H9 (cell line): ENCODE measurements around the gene ROBO1. TPM values are rescaled to one million over a fixed set of nuclear protein-coding genes. Genes with fewer than 3 reads are reported as not detected.

Source experiments
- DNase-seq: peaks from one replicate; pipeline ENCODE4 v3.0.0-alpha.2; 2017
- H2AFZ ChIP-seq: one replicate; pipeline ENCODE4 v1.6.1; 2013; ENCODE audit warnings: mild to moderate bottlenecking, low read length, control low read depth, moderate library complexity
- H2AK5ac ChIP-seq: 2 replicates; pipeline ENCODE4 v1.6.1; 2013; ENCODE audit warnings: low read length, control low read depth, mixed read lengths; ENCODE audit not compliant: insufficient read length
- H2BK120ac ChIP-seq: one replicate; pipeline ENCODE4 v1.6.1; 2013; ENCODE audit warnings: low read depth, mild to moderate bottlenecking, low read length, control low read depth, inconsistent platforms; ENCODE audit not compliant: poor library complexity, severe bottlenecking
- H2BK12ac ChIP-seq: 2 replicates; pipeline ENCODE4 v1.6.1; 2013; ENCODE audit warnings: low read length, control low read depth, mixed read lengths, low read depth; ENCODE audit not compliant: insufficient read length
- H2BK15ac ChIP-seq: 2 replicates; pipeline ENCODE4 v1.6.1; 2013; ENCODE audit warnings: low read depth, low read length, control low read depth
- H2BK20ac ChIP-seq: one replicate; pipeline ENCODE4 v1.6.1; 2013; ENCODE audit warnings: low read depth, mild to moderate bottlenecking, low read length, control low read depth, inconsistent platforms; ENCODE audit not compliant: poor library complexity, severe bottlenecking
- H2BK5ac ChIP-seq: 2 replicates; pipeline ENCODE4 v1.6.1; 2013; ENCODE audit warnings: low read length, control low read depth, mixed read lengths; ENCODE audit not compliant: insufficient read length
- H3K14ac ChIP-seq: 2 replicates; pipeline ENCODE4 v1.6.1; 2013; ENCODE audit warnings: low read length, control low read depth; ENCODE audit not compliant: insufficient read depth
- H3K18ac ChIP-seq: 2 replicates; pipeline ENCODE4 v1.6.1; 2013; ENCODE audit warnings: low read depth, mild to moderate bottlenecking, mixed read lengths, low read length, control low read depth; ENCODE audit not compliant: insufficient read length
- H3K23ac ChIP-seq: 2 replicates; pipeline ENCODE4 v1.6.1; 2013; ENCODE audit warnings: low read length, control low read depth, mixed read lengths, low read depth; ENCODE audit not compliant: insufficient read length
- H3K23me2 ChIP-seq: 2 replicates; pipeline ENCODE4 v1.6.1; 2013; ENCODE audit warnings: low read depth, mild to moderate bottlenecking, mixed read lengths, low read length, control low read depth; ENCODE audit not compliant: insufficient read length, poor library complexity, severe bottlenecking
- H3K27ac ChIP-seq: 2 replicates; pipeline ENCODE4 v1.5.1; 2013; ENCODE audit warnings: low read length, control low read depth, mixed read lengths, low read depth; ENCODE audit not compliant: insufficient read length
- H3K27me3 ChIP-seq: 2 replicates; pipeline ENCODE4 v1.6.1; 2013; ENCODE audit warnings: low read length, control low read depth, inconsistent platforms; ENCODE audit not compliant: insufficient read depth
- H3K4ac ChIP-seq: 2 replicates; pipeline ENCODE4 v1.6.1; 2013; ENCODE audit warnings: low read depth, mild to moderate bottlenecking, control low read depth, inconsistent platforms, low read length, moderate library complexity
- H3K4me1 ChIP-seq: 2 replicates; pipeline ENCODE4 v1.6.1; 2013; ENCODE audit warnings: low read length, control low read depth, inconsistent platforms; ENCODE audit not compliant: insufficient read depth
- H3K4me2 ChIP-seq: 2 replicates; pipeline ENCODE4 v1.6.1; 2013; ENCODE audit warnings: low read length, control low read depth, mixed read lengths; ENCODE audit not compliant: insufficient read length, insufficient read depth
- H3K56ac ChIP-seq: 2 replicates; pipeline ENCODE4 v1.6.1; 2013; ENCODE audit warnings: low read depth, mild to moderate bottlenecking, mixed read lengths, low read length, control low read depth; ENCODE audit not compliant: insufficient read length
- H3K79me1 ChIP-seq: 2 replicates; pipeline ENCODE4 v1.6.1; 2013; ENCODE audit warnings: low read depth, mild to moderate bottlenecking, moderate library complexity, low read length, control low read depth, inconsistent platforms; ENCODE audit not compliant: insufficient read depth, poor library complexity, severe bottlenecking
- H3K79me2 ChIP-seq: 2 replicates; pipeline ENCODE4 v1.6.1; 2013; ENCODE audit warnings: low read length, control low read depth, inconsistent platforms; ENCODE audit not compliant: insufficient read depth
- H3K9ac ChIP-seq: 2 replicates; pipeline ENCODE4 v1.6.1; 2013; ENCODE audit warnings: low read length, control low read depth, mixed read lengths; ENCODE audit not compliant: insufficient read length; ENCODE audit errors: extremely low read depth
- H3K9me3 ChIP-seq: one replicate; pipeline ENCODE4 v1.6.1; 2013; ENCODE audit warnings: low read depth, low read length, inconsistent platforms; ENCODE audit not compliant: control insufficient read depth
- H3T11ph ChIP-seq: one replicate; pipeline ENCODE4 v1.6.1; 2013; ENCODE audit warnings: mild to moderate bottlenecking, low read length, control low read depth, inconsistent platforms
- H4K20me1 ChIP-seq: one replicate; pipeline ENCODE4 v1.6.1; 2013; ENCODE audit not compliant: control insufficient read depth, insufficient read length, insufficient read depth
- H4K5ac ChIP-seq: 2 replicates; pipeline ENCODE4 v1.6.1; 2013; ENCODE audit warnings: low read depth, mild to moderate bottlenecking, mixed read lengths, low read length, control low read depth; ENCODE audit not compliant: insufficient read length
- H4K8ac ChIP-seq: replicated peaks from 2 replicates; pipeline ENCODE4 v1.6.1; 2013; ENCODE audit warnings: low read length, control low read depth, mixed read lengths, low read depth; ENCODE audit not compliant: insufficient read length
- H4K91ac ChIP-seq: 2 replicates; pipeline ENCODE4 v1.6.1; 2013; ENCODE audit warnings: low read depth, mild to moderate bottlenecking, moderate library complexity, mixed read lengths, low read length, control low read depth; ENCODE audit not compliant: insufficient read length
- H3K27ac Mint-ChIP-seq, 3 experiments: 2 replicates in 2 of 3; 3 replicates in 1 of 3; pipeline ENCODE4 v1.8.0; 2020 to 2021; ENCODE audit warnings: mixed read lengths in 3 of 3, mild to moderate bottlenecking in 1 of 3, moderate library complexity in 1 of 3
- H3K27me3 Mint-ChIP-seq: 2 replicates; pipeline ENCODE4 v1.8.0; 2021; ENCODE audit warnings: low read depth, mild to moderate bottlenecking, moderate library complexity, mixed read lengths
- H3K36me3 Mint-ChIP-seq, 3 experiments: 2 replicates in 2 of 3; 3 replicates in 1 of 3; pipeline ENCODE4 v1.8.0; 2020 to 2021; ENCODE audit warnings: low read depth in 3 of 3, mixed read lengths in 3 of 3; ENCODE audit not compliant: insufficient read depth in 1 of 3
- H3K4me1 Mint-ChIP-seq, 2 experiments: 2 replicates each; pipeline ENCODE4 v1.8.0; 2020; ENCODE audit warnings: mixed read lengths in 2 of 2
- H3K4me3 Mint-ChIP-seq, 2 experiments: 2 replicates in 1 of 2; 3 replicates in 1 of 2; pipeline ENCODE4 v1.8.0; 2020 to 2021; ENCODE audit warnings: mild to moderate bottlenecking in 2 of 2, mixed read lengths in 2 of 2, moderate library complexity in 1 of 2
- H3K9me3 Mint-ChIP-seq, 2 experiments: 2 replicates in 1 of 2; 3 replicates in 1 of 2; pipeline ENCODE4 v1.8.0; 2020; ENCODE audit warnings: mild to moderate bottlenecking in 2 of 2, mixed read lengths in 2 of 2, moderate library complexity in 1 of 2
- CTCF ChIP-seq: fragments of 200-600 bp; sonication (generic); conservative IDR thresholded peaks from 3 replicates; pipeline ENCODE4 v1.8.0; 2021; ENCODE audit warnings: antibody characterized with exemption, mild to moderate bottlenecking
- WGBS: extraction: QIAGEN DNeasy Blood & Tissue Kit; methylation state at CpG from one replicate; pipeline ENCODE4 v1.1.7; 2013; ENCODE audit warnings: missing lambda C conversion rate, low lambda C conversion rate, mixed read lengths; ENCODE audit not compliant: insufficient read length; ENCODE audit errors: extremely low coverage; 5-methylcytosine and 5-hydroxymethylcytosine counted together
- total RNA-seq: library from RNA; stranded (reverse); gene quantifications from 2 replicates; pipeline ENCODE4 v1.2.1, GENCODE V29; 2021

ROBO1 gene
- total RNA-seq, 1 experiment from 2014 or later = 62.7 TPM

GRCh38 chr3:79016587-79017376, 751.0 kb downstream of the ROBO1 start:
- H3K79me2 ChIP-seq = peaks cover 19% of the 10 kb centered on the region; the same call in 1 of the 2 replicates

More at GRCh38 chr3:79016587-79017376, 751.0 kb downstream of the ROBO1 start:
- no peak overlapping the region for H4K91ac ChIP-seq
- H3K14ac ChIP-seq = no peak overlapping the region
- H2BK120ac ChIP-seq = no peak overlapping the region
- no peak overlapping the region for H3K4me3 Mint-ChIP-seq
- H2BK5ac ChIP-seq = no peak overlapping the region
- no peaks in the 10 kb centered on the region for H3K9me3 ChIP-seq
- H3K4me1 ChIP-seq = peaks cover 8% of the 10 kb centered on the region; the same call in 1 of the 2 replicates
- no peak overlapping the region for H4K5ac ChIP-seq
- no CpG with 5 or more reads among the region's 8 CpGs for WGBS
- TF ChIP-seq CTCF = no peak
- H3K4me1 Mint-ChIP-seq = peaks cover 40 to 49% of the 10 kb centered on the region in 2 experiments
- no peaks in the 10 kb centered on the region; a peak in 1 of 7 replicates for H3K36me3 Mint-ChIP-seq
- H3K23me2 ChIP-seq = peaks cover 11% of the 10 kb centered on the region
- H2BK20ac ChIP-seq = no peak overlapping the region
- no peaks in the 10 kb centered on the region; a peak in 1 of 5 replicates for H3K9me3 Mint-ChIP-seq
- peak overlapping the region; percentile 96 for H3K9ac ChIP-seq
- H3K27me3 ChIP-seq = no peaks in the 10 kb centered on the region
- no peaks in the 10 kb centered on the region for H3K79me1 ChIP-seq
- H2BK12ac ChIP-seq = no peak overlapping the region
- H2AFZ ChIP-seq = no peak overlapping the region
- no peaks in the 10 kb centered on the region; the same call in 1 of the 2 replicates for H3K27me3 Mint-ChIP-seq
- peak overlapping the region; percentile 65 for H3K4me2 ChIP-seq
- no peak overlapping the region for H4K8ac ChIP-seq
- no peak overlapping the region for H3T11ph ChIP-seq
- H3K18ac ChIP-seq = no peak overlapping the region
- no peak overlapping the region for H3K27ac ChIP-seq
- no peak for DNase-seq
- no peaks in the 10 kb centered on the region for H4K20me1 ChIP-seq
- no peak overlapping the region for H3K56ac ChIP-seq
- H3K23ac ChIP-seq = no peak overlapping the region
- no peak overlapping the region for H3K27ac Mint-ChIP-seq
- H3K4ac ChIP-seq = no peak overlapping the region
- no peak overlapping the region for H2AK5ac ChIP-seq
- no peak overlapping the region for H2BK15ac ChIP-seq
